ENCODE measurements around the gene SLC4A7.

DNA sequence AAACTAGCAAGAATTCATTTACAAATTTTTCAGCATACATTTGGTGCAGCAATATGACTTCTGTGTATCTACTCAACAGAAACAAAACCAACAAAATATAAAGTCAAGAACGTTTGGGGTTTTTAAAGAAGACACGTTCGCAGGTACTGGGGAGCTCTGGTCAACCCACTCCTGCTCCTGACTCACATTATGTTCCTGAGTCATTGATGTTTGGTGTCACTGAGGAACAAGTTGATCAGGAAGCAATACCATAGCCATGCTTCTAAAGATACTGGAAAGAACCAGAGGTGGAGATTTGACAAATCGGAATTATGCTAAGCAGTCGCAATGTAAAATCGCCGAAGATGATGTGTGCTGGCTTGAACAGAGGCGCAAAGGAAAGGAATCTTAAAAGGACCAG lies 22.0 kb downstream of the SLC4A7 start:
- TF ChIP-seq ZNF423 (CRISPR knock-in tag; IDR thresholded peaks at IDR 0.05) (no peak), RELA (CRISPR knock-in tag; IDR thresholded peaks at IDR 0.05; ENCODE audit: borderline replicate concordance) (no peak), TCF7 (CRISPR knock-in tag; IDR thresholded peaks at IDR 0.05; ENCODE audit: low read depth) (no peak)
- TF ChIP-seq, protein P1, sequence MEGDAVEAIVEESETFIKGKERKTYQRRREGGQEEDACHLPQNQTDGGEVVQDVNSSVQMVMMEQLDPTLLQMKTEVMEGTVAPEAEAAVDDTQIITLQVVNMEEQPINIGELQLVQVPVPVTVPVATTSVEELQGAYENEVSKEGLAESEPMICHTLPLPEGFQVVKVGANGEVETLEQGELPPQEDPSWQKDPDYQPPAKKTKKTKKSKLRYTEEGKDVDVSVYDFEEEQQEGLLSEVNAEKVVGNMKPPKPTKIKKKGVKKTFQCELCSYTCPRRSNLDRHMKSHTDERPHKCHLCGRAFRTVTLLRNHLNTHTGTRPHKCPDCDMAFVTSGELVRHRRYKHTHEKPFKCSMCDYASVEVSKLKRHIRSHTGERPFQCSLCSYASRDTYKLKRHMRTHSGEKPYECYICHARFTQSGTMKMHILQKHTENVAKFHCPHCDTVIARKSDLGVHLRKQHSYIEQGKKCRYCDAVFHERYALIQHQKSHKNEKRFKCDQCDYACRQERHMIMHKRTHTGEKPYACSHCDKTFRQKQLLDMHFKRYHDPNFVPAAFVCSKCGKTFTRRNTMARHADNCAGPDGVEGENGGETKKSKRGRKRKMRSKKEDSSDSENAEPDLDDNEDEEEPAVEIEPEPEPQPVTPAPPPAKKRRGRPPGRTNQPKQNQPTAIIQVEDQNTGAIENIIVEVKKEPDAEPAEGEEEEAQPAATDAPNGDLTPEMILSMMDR (IDR thresholded peaks at IDR 0.05): no peak
- TF ChIP-seq, protein P2, sequence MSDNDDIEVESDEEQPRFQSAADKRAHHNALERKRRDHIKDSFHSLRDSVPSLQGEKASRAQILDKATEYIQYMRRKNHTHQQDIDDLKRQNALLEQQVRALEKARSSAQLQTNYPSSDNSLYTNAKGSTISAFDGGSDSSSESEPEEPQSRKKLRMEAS (CRISPR knock-in tag; IDR thresholded peaks at IDR 0.05): no peak

Data from WTC11 (cell line).